ENCODE results near the gene LFNG. TPM values are rescaled to one million over a fixed set of nuclear protein-coding genes. Genes with fewer than 3 reads are reported as not detected.

LFNG gene
- total RNA-seq, 2 experiments from 2014 or later: 96.7 to 99.8 TPM

- ChIA-PET CTCF (no interaction called here), POLR2A (no interaction called here)
- Histone ChIP-seq H3K4me1 (ENCODE audit: insufficient read depth, low read length) (peaks cover 68% of the 10 kb centered on the region), H3K9me3 (ENCODE audit: control insufficient read depth in 1 of 2, insufficient read depth in 1 of 2, low read length in 2 of 2) (no peaks in the 10 kb centered on the region), H3K36me3 (ENCODE audit: insufficient read depth, low read length) (no peaks in the 10 kb centered on the region), H3K27me3 (ENCODE audit: control insufficient read depth in 1 of 2, insufficient read depth in 2 of 2, low read length in 2 of 2) (no peaks in the 10 kb centered on the region), H3K4me3 (ENCODE audit: low read length) (no peak overlapping the region), H3K27ac (ENCODE audit: low read depth in 1 of 2, low read length in 2 of 2) (no peak overlapping the region)
- H3K27ac Mint-ChIP-seq: no peak overlapping the region
- no peak for DNase-seq
- no peaks in the 10 kb centered on the region for H3K36me3 Mint-ChIP-seq (ENCODE audit: low read depth)
- no peak for TF ChIP-seq CTCF (IDR thresholded peaks at IDR 0.05)
- ATAC-seq (ENCODE audit: poor library complexity): no peak
- no peak overlapping the region for H3K4me3 Mint-ChIP-seq
- no peaks in the 10 kb centered on the region for H3K9me3 Mint-ChIP-seq
- intact Hi-C loops (cut with DNase I, micrococcal nuclease): no loop called here
- H3K4me1 Mint-ChIP-seq (ENCODE audit: low read depth): peaks cover 49% of the 10 kb centered on the region
- H3K27me3 Mint-ChIP-seq: no peaks in the 10 kb centered on the region
These were observed 4.8 kb upstream of the LFNG start for GRCh38 chr7:2514473-2515423.

GRCh38 chr7:2515424-2516193, 4.0 kb upstream of the LFNG start:
- POLR2A ChIA-PET: no interaction called here

GRCh38 chr7:2516194-2516555, 3.4 kb upstream of the LFNG start:
- no peak for DNase-seq
- CTCF ChIA-PET: no interaction called here
- no peaks in the 10 kb centered on the region for H3K27me3 Mint-ChIP-seq
- H3K4me1 Mint-ChIP-seq (ENCODE audit: low read depth): peaks cover 41% of the 10 kb centered on the region
- no peak for TF ChIP-seq CTCF (IDR thresholded peaks at IDR 0.05)
- peaks cover 9% of the 10 kb centered on the region for H3K36me3 Mint-ChIP-seq (ENCODE audit: low read depth)
- POLR2A ChIA-PET: interaction anchor here (1.8 kb wide), 2 partner anchors 7 to 13 kb away, joined by 5 to 6 read pairs; no protein-coding TSS in a partner anchor
- Histone ChIP-seq H3K9me3 (ENCODE audit: control insufficient read depth in 1 of 2, insufficient read depth in 1 of 2, low read length in 2 of 2) (no peaks in the 10 kb centered on the region), H3K27ac (ENCODE audit: low read depth in 1 of 2, low read length in 2 of 2) (no peak overlapping the region), H3K4me3 (ENCODE audit: low read length) (no peak overlapping the region), H3K27me3 (ENCODE audit: control insufficient read depth in 1 of 2, insufficient read depth in 2 of 2, low read length in 2 of 2) (no peaks in the 10 kb centered on the region), H3K36me3 (ENCODE audit: insufficient read depth, low read length) (no peaks in the 10 kb centered on the region), H3K4me1 (ENCODE audit: insufficient read depth, low read length) (peaks cover 54% of the 10 kb centered on the region)
- H3K9me3 Mint-ChIP-seq: no peaks in the 10 kb centered on the region
- intact Hi-C loops (cut with DNase I, micrococcal nuclease): no loop called here
- peak overlapping the region; percentile 20 for H3K4me3 Mint-ChIP-seq
- peak overlapping the region; percentile 12 for H3K27ac Mint-ChIP-seq
- ATAC-seq (ENCODE audit: poor library complexity): no peak

More at GRCh38 chr7:2515424-2516193, 4.0 kb upstream of the LFNG start:
- no peaks in the 10 kb centered on the region for H3K9me3 Mint-ChIP-seq
- DNase-seq (no peak), ATAC-seq (ENCODE audit: poor library complexity) (no peak)
- CTCF ChIA-PET: no interaction called here
- Histone ChIP-seq H3K36me3 (ENCODE audit: insufficient read depth, low read length) (no peaks in the 10 kb centered on the region), H3K9me3 (ENCODE audit: control insufficient read depth in 1 of 2, insufficient read depth in 1 of 2, low read length in 2 of 2) (no peaks in the 10 kb centered on the region), H3K4me1 (ENCODE audit: insufficient read depth, low read length) (peaks cover 59% of the 10 kb centered on the region), H3K27ac (ENCODE audit: low read depth in 1 of 2, low read length in 2 of 2) (no peak overlapping the region), H3K4me3 (ENCODE audit: low read length) (no peak overlapping the region), H3K27me3 (ENCODE audit: control insufficient read depth in 1 of 2, insufficient read depth in 2 of 2, low read length in 2 of 2) (no peaks in the 10 kb centered on the region)
- no peak overlapping the region for H3K4me3 Mint-ChIP-seq
- H3K36me3 Mint-ChIP-seq (ENCODE audit: low read depth): peaks cover 6% of the 10 kb centered on the region
- intact Hi-C loops (cut with DNase I, micrococcal nuclease): no loop called here
- no peak for TF ChIP-seq CTCF (IDR thresholded peaks at IDR 0.05)
- peaks cover 44% of the 10 kb centered on the region for H3K4me1 Mint-ChIP-seq (ENCODE audit: low read depth)
- H3K27ac Mint-ChIP-seq: peak overlapping the region; percentile 12
- H3K27me3 Mint-ChIP-seq: no peaks in the 10 kb centered on the region
